Measurements from ENCODE around the gene KCTD3. TPM values are rescaled to one million over a fixed set of nuclear protein-coding genes. Genes with fewer than 3 reads are reported as not detected.
A peak's percentile ranks its signal among the peaks of the same experiment; 100 is the strongest.

KCTD3 gene
- total RNA-seq, 1 donor from 2014 or later, result 26.9 TPM

- no peaks in the 10 kb centered on the region for H3K9me3 ChIP-seq
- H3K4me1 ChIP-seq, result no peaks in the 10 kb centered on the region
- TF ChIP-seq CTCF (IDR thresholded peaks at IDR 0.05), result no peak
- H3K27ac ChIP-seq, result peak overlapping the region; percentile 32
- no peak overlapping the region for H3K4me3 ChIP-seq
- DNase-seq, result no peak
- no peaks in the 10 kb centered on the region for H3K36me3 ChIP-seq
- peak; percentile 54 for ATAC-seq
- no peaks in the 10 kb centered on the region for H3K27me3 ChIP-seq
- intact Hi-C loops (cut with DNase I), result no loop called here
These were observed 70.0 kb downstream of the KCTD3 start for GRCh38 chr1:215637041-215637573.

DNA sequence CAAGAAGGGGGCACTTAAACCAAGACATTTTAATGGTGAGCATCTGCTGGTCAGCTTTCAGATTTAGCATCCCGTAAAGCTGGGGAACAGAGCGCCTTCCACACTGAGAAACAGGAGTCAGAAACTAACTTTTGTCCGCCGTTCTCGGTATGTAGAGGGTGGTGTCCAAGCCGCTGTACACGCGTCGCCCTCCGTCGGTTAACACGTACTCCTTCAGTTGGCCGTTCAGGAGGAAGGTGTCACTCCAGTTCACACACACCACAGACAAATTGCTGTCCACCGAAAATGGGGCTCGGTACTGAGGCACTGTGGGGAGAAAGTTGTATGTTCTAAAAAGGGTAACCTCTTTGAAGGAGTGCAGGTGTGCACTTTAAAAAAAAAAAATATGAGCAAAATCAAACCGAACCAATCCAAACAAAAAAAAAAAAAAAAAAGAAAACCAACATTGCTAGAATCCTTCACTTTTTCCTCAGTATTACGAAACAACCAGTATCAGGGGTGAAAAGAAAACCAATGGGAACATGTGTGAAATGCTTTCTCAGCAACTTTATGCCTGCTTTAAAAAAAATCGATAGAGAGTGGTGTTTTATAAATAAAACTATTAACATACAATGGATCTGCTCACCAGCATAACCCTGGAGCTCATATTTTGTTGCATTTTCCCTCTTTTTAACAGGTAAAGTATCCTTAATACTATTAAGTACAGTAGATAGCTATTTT, 73.5 kb downstream of the KCTD3 start:
- no peak overlapping the region for H3K27ac ChIP-seq
- no peaks in the 10 kb centered on the region for H3K4me1 ChIP-seq
- DNase-seq (no peak), ATAC-seq (no peak)
- no peaks in the 10 kb centered on the region for H3K36me3 ChIP-seq
- H3K9me3 ChIP-seq, result no peaks in the 10 kb centered on the region
- no peaks in the 10 kb centered on the region for H3K27me3 ChIP-seq
- no peak overlapping the region for H3K4me3 ChIP-seq
- TF ChIP-seq CTCF (IDR thresholded peaks at IDR 0.05), result no peak
- intact Hi-C loops (cut with DNase I), result no loop called here

DNA sequence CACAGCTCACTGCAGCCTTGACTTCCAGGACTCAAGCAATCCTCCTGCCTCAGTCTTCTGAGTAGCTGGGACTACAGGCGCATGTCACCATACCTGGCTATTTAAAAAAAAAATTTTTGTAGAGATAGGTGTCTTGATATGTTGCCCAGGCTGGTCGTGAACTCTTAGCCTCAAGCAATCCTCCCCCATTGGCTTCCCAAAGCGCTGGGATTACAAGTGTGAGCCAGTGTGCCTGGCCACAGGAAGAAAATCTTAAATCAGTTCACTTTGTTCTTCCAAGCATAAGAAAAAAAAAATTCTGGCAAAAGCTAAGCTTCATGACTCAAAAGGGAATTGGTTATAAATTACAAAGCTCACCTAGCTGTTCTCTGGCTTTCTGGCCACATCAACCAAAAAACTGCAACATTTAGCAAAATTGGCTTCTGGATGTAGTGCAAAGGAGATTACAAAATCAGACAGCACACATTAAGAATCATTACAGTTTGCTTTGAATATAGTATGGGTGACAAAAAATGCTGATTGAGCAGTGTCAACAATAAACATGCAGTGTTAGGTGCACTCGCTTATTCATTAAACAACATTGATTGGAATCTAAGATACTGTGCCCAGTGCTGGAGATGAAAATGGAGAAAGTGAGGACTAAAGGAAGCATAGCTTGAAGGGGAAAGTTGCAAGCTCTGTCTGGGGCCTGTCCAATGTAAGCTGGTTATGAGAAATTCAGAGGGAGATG, 76.7 kb downstream of the KCTD3 start:
- DNase-seq, result no peak
- no peak for TF ChIP-seq CTCF (IDR thresholded peaks at IDR 0.05)
- Histone ChIP-seq H3K4me1 (no peaks in the 10 kb centered on the region), H3K9me3 (no peaks in the 10 kb centered on the region), H3K36me3 (no peaks in the 10 kb centered on the region), H3K27ac (no peak overlapping the region), H3K27me3 (no peaks in the 10 kb centered on the region), H3K4me3 (no peak overlapping the region)
- intact Hi-C loops (cut with DNase I), result no loop called here
- no peak for ATAC-seq

- ATAC-seq, result no peak
- Histone ChIP-seq H3K27ac (no peak overlapping the region), H3K27me3 (no peaks in the 10 kb centered on the region), H3K4me3 (no peak overlapping the region), H3K36me3 (no peaks in the 10 kb centered on the region), H3K4me1 (no peaks in the 10 kb centered on the region), H3K9me3 (no peaks in the 10 kb centered on the region)
- intact Hi-C loops (cut with DNase I), result no loop called here
- no peak for TF ChIP-seq CTCF (IDR thresholded peaks at IDR 0.05)
- no peak for DNase-seq
These were observed 78.1 kb downstream of the KCTD3 start for GRCh38 chr1:215645182-215645581.

- H3K27me3 ChIP-seq, result no peaks in the 10 kb centered on the region
- H3K4me3 ChIP-seq, result no peak overlapping the region
- TF ChIP-seq CTCF (IDR thresholded peaks at IDR 0.05), result no peak
- no peak overlapping the region for H3K27ac ChIP-seq
- no peaks in the 10 kb centered on the region for H3K9me3 ChIP-seq
- intact Hi-C loops (cut with DNase I), result no loop called here
- no peaks in the 10 kb centered on the region for H3K36me3 ChIP-seq
- ATAC-seq (no peak), DNase-seq (no peak)
- H3K4me1 ChIP-seq, result no peaks in the 10 kb centered on the region
These were observed 78.8 kb downstream of the KCTD3 start for GRCh38 chr1:215645861-215646260.
